CD4-positive, alpha-beta T cell treated with Interleukin-21 for 1 hour (primary cell): ENCODE measurements around the gene MAP1LC3B2.

ENCODE experiments used
- DNase-seq: peaks from one replicate; pipeline ENCODE4 v3.0.0-alpha.2; 2020

The MAP1LC3B2 gene

GRCh38 chr12:116538076-116538591 lies 21.0 kb upstream of the MAP1LC3B2 start:
- no peak for DNase-seq

- no peak for DNase-seq
Measured at GRCh38 chr12:116538682-116539305, 20.4 kb upstream of the MAP1LC3B2 start.

GRCh38 chr12:116539361-116539771 lies 19.8 kb upstream of the MAP1LC3B2 start:
- DNase-seq: no peak

GRCh38 chr12:116539905-116540482 lies 19.2 kb upstream of the MAP1LC3B2 start:
- DNase-seq: no peak

- DNase-seq: no peak
Measured at GRCh38 chr12:116540622-116541152, 18.5 kb upstream of the MAP1LC3B2 start.

- no peak for DNase-seq
Measured at GRCh38 chr12:116541547-116542344, 17.4 kb upstream of the MAP1LC3B2 start.

GRCh38 chr12:116542345-116542956 lies 16.7 kb upstream of the MAP1LC3B2 start:
- no peak for DNase-seq

GRCh38 chr12:116544656-116545055 lies 14.5 kb upstream of the MAP1LC3B2 start:
- DNase-seq: no peak

GRCh38 chr12:116545144-116545543 lies 14.0 kb upstream of the MAP1LC3B2 start:
- no peak for DNase-seq

GRCh38 chr12:116545936-116546335 lies 13.2 kb upstream of the MAP1LC3B2 start:
- DNase-seq: no peak

- no peak for DNase-seq
Measured at GRCh38 chr12:116547955-116548501, 11.2 kb upstream of the MAP1LC3B2 start.

GRCh38 chr12:116549993-116550392 lies 9.2 kb upstream of the MAP1LC3B2 start:
- DNase-seq: no peak

GRCh38 chr12:116551151-116551550 lies 8.0 kb upstream of the MAP1LC3B2 start:
- no peak for DNase-seq

GRCh38 chr12:116551619-116551951 lies 7.6 kb upstream of the MAP1LC3B2 start:
- DNase-seq: no peak

- DNase-seq: peak; percentile 14
Measured at GRCh38 chr12:116551952-116552772, 7.0 kb upstream of the MAP1LC3B2 start.

- DNase-seq: no peak
Measured at GRCh38 chr12:116552773-116553373, 6.3 kb upstream of the MAP1LC3B2 start.

GRCh38 chr12:116556356-116556952 lies 2.7 kb upstream of the MAP1LC3B2 start:
- DNase-seq: no peak

GRCh38 chr12:116556964-116557698 lies 2.0 kb upstream of the MAP1LC3B2 start:
- DNase-seq: no peak

GRCh38 chr12:116558280-116559161 lies 660 bp upstream of the MAP1LC3B2 start:
- no peak for DNase-seq
